HG03354 (cell line): ENCODE results near the gene PACRG.

ENCODE experiments used
- ATAC-seq: cut with Tn5 transposase; IDR thresholded peaks from one replicate; pipeline ENCODE4 v1.9.1; 2021; ENCODE audit warnings: mild to moderate bottlenecking; ENCODE audit not compliant: unreplicated experiment, poor library complexity, severe bottlenecking

Gene PACRG

DNA sequence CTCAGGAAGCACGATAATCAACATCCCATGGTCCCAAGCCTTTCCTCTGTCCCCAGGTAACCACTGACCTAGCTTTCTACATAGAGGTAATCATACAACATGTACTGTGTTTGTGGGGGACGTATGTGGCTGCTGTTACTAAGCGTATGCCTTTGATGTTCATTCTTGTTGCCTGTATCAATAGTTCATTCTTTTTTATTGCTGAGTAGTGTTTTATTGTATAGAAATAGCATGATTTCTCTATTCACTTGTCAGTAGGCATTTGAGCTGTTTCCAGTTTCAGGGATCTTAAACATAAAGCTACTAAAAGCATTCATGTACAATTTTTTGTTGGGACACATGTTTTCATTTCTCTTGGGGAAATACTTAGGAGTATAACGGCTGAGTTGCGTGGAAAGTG lies 185.4 kb downstream of the PACRG start:
- ATAC-seq = no peak

DNA sequence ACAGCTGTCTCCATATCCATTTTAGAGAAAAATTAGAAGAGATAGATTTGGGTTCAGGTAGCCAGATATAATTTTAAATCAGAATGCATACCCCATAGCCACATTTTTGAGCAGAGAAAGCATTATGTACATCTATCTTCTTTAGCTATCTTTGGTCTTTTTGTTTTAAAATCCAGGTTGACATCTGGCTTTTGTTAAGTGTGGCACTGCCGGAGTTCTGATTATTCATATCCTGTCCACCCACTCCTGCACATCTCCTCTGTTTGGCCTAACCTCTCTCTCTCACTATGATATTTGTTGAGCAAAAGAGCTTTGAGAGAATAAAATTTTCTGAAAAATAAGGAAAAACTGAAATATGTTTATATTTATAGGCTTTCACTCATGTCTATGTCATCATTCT lies 189.7 kb downstream of the PACRG start:
- no peak for ATAC-seq

DNA sequence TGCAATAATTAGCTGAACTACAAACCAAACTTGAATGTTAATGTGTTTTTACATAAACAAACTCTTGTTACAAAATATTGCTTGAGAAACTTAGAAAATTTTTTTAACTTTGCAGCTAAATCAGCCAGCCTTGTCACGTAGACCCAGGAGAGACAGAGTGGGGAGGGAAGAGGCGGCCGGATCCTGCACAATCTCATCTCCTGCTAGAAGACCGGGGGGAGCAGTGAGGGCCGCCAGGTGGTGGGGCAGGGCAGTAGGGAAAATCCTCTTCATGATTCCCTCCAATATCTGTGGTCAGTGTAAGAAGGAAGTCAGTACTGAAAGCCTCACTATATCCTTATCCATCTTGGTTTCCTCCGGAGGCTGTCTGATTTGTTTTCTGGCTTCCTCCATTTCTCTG lies 193.3 kb downstream of the PACRG start:
- no peak for ATAC-seq

DNA sequence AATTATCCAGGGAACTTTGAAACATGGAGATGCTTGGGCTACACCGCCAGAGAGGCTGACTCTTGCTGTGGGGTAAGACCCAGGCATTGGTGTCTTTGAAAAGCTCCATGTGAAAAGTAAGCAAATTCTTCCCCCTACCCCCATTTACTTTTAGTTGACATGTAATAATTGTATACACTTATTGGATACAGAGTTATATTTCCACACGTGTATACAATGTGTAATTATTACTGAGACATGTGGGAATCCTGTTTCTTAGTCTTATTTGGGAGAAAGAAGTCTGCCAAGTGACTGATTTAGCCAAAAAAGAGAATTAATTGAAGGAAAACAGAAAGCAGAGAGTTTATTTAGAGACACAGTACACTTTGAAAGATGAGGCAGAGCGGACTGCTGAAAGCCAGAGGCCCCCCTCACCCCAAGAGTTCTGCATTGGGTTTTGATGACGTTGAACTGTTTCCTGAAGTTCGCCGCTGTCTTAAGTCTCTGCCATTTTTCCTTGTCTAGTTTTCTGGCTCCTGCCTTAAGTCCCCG lies 193.8 kb downstream of the PACRG start:
- no peak for ATAC-seq

DNA sequence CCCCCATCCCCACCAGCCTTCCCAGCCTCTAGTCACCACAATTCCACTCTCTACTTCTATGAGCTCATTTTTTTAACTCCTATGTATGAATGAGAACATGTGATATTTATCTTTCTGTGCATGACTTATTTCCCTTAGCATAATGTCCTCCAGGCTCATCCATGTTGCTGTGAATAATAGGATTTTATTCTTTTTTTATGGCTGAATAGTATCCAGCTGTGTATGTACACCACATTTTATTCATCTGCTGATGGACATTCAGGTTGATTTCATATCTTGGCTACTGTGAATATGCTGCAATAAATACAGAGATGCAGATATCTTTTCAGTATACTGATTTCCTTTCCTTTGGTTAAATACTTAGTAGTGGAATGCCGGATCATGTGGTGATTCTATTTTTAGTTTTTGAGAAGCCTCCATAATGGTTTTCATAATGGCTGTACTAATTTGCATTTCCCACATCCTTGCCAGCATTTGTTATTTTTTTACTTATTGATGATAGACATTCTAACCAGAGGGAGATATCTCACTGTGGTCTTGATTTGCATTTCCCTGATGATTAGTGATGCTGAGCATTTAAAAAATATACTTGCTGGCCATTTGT lies 194.9 kb downstream of the PACRG start:
- no peak for ATAC-seq

DNA sequence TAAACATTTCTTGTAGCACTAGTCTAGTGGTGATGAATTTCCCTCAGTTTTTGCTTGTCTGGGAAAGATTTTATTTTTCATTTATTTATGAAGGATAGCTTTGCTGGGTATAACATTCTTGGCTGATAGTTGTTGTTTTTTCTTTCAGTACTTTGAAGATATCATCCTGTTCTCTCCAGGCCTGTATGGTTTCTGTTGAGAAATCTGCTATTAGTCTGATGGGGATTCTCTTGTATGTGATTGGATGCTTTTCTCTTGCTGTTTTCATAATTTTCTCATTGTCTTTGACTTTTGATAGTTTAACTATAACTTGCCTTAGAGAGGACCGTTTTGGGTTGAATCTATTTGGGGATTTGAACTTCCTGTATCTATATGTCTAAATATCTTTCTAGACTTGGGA lies 207.1 kb downstream of the PACRG start:
- ATAC-seq = no peak

DNA sequence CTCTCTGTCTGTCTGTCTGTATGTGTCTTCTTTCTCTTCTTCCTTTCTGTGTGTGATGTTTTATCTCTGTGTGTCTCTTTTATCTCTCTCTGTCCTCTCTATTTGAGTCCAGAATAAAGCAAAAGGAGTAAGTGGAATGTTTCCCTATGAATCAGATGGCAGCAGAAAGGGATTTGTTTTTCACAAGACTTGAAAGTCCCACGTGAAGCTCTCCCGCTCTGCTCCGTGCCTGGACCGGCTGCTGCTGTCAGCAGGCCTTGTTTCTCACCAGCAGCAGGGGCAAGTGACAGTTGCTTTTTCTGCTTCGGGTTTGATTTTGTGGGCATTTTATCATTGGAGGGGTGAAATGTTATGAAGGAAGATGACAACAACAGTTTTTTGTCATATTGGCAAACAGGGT lies 212.7 kb downstream of the PACRG start:
- no peak for ATAC-seq

DNA sequence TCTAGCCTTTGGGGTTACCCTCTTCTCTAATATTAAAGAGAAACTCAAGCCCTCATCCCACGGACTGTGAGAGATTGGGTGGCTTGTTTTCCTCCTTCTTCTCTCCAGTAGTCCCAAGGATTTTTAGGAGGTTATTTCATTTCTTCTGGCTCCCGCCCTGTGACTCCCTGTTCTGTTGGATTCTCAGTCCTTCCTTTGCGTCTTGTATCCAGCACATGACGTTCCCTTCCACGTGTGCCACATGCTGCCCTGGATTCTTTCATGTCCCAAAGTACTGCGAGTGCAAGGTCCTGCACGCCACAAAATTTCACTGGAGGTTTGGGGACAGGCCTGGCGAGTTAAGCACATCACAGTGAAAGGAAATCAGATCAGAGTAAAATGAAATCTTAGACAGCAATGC lies 213.4 kb downstream of the PACRG start:
- no peak for ATAC-seq

DNA sequence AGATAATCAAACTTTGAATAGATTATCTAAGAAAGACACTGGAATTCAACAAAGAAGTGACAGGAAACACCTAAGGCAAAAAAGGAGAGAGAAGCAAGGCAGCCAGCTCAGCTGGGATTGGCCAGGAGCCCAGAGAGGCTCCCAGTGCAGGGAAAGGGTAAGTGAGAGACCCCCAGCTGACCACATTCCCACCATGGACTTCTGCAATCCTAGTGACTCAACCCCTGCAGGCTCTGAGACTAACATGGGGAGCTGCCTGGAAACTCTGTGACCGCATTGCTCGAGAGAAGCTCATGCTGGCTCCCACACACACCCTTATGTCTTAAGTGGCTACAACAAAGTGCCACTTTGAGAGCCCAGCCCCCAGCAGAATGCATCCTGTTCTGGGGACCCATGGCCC lies 215.1 kb downstream of the PACRG start:
- ATAC-seq = no peak

DNA sequence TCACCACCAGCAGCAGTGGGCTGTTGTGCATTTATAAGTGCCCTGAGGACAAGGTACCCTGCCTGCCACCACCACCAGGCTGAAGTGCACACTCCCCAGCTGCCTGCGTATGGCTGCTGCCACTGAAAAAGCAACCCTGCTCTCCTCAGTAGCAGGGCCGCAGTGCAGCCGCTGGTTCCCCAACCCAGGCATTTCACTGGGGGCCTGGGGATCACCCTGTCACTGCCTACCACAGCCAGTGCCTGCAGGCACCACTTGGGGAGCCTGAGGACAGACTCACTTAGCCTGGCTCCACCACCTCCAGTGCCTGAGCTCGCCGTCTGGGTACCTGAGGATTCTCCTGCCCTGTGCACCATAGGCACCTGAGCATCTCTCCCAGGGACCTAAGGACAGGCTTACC lies 215.6 kb downstream of the PACRG start:
- ATAC-seq = no peak

DNA sequence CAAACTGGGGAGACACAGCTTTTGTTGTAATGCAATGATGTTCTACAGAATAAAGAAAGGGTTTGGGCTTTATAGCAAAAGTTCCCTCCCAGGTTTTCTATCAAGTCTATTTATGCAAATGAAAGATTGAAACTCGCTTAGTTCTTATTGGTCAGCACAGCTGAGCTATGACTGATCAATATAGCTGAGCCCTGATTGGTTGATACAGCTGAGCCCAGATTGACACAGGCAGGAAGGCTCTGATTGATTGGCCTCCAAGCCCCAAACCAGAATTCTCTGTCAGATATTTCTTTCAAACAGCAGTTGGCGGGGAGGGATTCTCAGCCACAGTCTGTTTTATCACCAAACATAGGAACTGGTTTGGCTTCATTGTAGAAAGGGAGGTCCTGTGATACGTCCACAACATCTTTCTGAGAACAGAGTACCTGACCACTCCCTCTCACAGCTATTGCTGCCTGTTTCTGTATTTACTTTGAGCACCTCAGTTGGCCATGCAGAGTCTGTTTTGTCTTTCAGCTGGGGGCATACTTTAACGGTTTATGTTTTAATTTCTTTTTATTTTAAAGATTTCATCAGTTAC lies 223.5 kb downstream of the PACRG start:
- ATAC-seq = no peak

DNA sequence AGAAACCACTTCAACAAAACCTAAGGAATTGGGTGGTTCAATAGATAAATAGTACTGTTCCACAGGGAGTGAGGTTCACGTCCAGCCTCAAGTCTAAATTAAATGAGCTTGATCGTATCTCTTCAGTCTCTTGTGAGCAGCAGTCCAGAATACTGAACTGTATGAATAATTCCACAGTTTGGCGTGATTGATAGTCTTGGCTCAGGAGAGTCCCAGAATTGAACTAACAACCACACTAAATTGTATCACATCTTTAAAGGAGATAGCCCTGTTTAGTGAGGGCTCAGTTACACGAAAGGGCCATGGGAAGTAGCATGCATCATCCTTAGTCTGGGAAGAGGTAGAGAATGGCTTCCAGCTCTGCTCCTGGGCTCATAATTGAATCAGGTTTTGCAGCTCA lies 224.6 kb downstream of the PACRG start:
- ATAC-seq = no peak

DNA sequence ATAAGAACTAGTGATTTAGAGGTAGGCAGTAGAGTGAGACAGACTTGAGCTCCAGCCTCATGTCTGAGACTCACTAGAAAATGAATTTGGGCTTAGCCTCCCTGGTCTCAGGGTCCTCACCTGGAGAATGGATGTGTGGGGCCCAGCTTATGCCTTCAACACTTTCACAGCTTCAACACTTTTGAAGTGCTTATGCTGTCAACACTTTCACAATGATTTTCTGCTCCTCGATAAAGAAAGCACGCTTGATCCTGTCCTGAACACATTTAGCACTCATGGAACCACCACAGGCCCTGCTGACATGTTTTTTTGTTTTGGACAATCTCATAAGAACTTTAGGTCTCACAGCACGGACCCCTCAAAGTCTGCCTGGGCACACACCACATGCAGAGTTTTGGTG lies 229.3 kb downstream of the PACRG start:
- no peak for ATAC-seq

DNA sequence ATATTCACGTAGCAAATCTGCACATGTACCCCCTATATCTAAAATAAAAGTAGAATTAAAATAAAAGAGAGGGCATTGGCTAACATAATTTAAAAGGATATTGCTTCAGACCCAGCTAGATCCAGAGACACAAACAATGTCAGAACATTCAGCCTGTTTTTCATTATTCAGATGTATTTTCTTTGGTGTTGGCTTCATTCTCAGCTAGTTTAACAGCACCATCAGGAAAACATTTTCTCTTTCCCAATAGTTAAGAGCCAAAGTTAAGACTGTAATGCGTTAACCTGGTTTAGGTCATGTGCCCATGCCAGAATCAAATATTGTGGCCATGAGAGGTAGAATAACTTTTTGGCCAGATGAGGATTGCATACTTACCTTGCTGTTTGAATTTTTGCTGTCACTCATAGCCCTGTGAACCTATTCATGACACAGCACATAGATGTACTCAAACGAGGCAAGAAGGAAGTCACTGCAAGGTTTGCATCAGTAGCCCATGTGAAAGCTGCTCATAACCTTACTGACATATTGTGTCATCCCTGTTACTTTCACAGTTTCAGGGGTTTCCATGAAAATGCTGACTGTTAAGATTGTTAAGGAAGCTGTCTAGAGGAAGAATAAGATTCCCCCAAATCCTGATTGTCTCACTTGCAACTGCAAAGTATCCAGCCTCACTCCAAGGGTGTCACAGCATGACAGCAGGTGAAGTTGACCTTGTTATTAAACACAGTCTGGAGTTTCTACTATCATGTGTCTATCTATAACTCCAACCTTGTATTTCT lies 233.1 kb downstream of the PACRG start:
- ATAC-seq = no peak

DNA sequence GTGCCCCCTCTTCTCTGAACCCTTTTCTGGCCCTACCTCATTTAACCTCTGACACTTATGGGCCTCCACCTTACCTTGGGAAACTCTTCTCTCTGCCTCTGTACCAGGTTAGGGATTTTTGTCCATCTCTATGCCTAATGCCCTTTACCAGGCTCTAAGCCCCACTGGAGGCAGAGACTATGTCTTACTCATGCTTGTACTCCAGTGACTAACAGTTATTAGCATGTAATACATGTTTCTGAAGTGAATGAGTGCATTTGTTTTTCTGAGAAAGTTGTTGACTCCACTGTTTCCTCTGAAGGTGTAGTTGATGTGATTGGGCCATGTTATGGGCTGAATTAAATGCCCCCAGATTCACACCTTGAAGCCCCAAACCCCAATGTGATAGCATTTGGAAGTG lies 234.3 kb downstream of the PACRG start:
- ATAC-seq = no peak

DNA sequence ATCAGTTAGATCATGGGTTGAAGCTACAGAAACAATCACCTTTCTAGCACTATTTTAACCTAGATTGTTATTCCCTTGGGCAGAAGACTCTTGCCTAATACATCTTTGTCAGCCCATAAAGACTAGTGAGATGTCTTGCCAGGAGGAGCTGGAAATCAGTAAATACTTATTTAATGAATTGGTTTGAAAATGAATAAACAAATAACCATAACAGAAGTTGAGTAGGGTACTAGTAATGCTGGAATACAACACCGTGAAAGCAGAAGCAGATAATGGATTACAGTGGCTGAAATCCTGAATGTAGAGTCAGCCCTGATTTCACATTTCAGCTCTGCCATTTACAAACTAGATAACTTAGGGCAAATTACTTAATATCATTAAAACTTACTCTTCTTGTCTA lies 236.1 kb downstream of the PACRG start:
- ATAC-seq = no peak

DNA sequence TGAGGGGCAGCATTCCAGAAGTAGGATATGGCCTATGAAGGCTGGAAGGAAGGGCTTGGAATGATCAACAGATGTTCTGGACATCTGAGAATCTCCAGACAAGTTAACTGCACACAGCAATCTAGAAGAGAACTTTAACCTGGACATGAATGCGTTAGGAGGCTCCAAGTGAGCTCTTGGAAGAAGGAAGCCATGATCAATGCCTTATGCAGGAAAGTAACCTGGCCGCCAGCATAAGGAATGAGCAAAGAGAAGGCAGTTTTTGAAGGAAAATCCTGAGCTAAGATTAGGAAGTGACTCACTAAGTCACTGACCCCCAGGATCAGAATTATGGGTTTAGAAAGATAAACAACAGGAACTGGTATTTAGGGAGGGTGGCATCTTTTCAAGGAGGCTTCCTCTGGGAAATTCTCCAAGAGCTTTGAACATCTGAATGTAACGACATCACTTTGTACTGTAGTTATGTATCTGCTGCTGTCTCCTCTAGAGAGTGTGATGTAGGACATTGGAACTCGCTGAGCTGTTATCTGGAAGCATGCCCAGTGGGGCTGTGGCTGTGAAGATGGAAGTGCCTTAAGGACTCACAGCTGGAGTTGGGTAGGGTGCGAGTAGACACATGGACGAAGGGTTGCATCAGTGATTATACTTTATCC lies 236.8 kb downstream of the PACRG start:
- no peak for ATAC-seq

DNA sequence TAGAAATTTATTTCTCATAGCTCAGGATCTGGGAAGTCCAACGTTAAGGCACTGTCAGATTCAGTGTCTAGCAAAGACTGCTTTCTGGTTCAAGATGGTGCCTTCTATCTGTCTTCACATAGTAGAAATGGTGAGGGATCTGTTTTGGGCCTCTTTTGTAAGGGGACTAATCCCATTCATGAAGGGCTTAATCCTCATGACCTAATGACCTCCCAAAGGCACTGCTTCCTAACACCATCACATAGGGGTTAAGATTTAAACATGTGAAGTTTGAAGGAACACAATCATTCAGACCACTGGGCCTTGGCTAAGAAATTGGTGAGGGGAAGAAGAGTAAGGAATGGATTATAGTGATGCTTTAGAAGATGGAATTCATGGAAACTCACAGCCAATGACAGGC lies 237.6 kb downstream of the PACRG start:
- no peak for ATAC-seq

DNA sequence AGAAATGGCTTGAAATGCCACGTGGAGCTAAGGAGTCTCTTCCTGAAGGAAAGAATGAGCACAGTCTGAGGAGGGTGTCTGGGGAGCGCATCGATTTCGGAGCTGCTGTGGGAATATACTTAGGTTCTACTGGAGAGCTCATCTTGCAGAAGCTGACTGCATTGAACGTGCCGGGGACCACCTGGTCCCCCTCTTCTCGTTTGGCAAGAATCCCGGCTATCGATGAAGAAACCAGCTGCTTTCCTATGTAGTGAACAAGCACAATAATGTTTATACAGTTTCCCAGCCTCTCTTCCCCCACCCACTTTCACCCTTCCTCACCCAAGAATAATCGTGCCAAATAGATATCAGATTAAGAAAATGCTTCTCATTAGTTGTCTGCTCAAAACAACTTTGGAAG lies 242.5 kb downstream of the PACRG start:
- ATAC-seq = no peak

DNA sequence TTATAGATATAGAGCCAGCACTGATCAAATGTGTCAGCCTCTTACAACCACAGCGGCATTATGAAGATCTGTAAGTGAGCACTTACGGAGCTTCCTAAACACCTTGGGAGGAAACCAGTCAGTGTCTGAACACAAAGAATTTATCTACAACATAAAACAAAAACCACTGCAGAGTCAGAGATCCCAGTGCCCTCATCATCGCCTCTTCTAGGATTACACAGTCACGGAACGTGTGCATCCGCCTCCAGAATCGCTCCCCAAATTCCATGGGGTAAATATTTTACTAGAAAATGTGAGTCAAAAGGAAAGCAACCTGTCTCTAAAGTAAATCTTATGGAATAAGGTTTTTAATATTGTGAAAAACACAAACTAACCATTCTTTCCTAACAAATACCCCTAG lies 243.6 kb downstream of the PACRG start:
- ATAC-seq = no peak
